GM10847 (cell line): ENCODE results near the gene LRRC74B.

ENCODE experiments used
- POLR2A ChIP-seq: IDR thresholded peaks from 2 replicates; pipeline ENCODE4 v1.6.1; 2011; ENCODE audit not compliant: insufficient read length; ENCODE audit errors: extremely low read depth

The LRRC74B gene

GRCh38 chr22:21025763-21026755, 19.7 kb upstream of the LRRC74B start:
- TF ChIP-seq POLR2A: no peak

- no peak for TF ChIP-seq POLR2A
These were observed 18.7 kb upstream of the LRRC74B start for GRCh38 chr22:21026783-21027692.

- TF ChIP-seq POLR2A: no peak
These were observed 17.2 kb upstream of the LRRC74B start for GRCh38 chr22:21028277-21029251.

GRCh38 chr22:21029486-21030025, 16.2 kb upstream of the LRRC74B start:
- no peak for TF ChIP-seq POLR2A

GRCh38 chr22:21030032-21030431, 15.7 kb upstream of the LRRC74B start:
- TF ChIP-seq POLR2A: no peak

GRCh38 chr22:21030621-21031544, 14.9 kb upstream of the LRRC74B start:
- TF ChIP-seq POLR2A: no peak

- no peak for TF ChIP-seq POLR2A
These were observed 14.2 kb upstream of the LRRC74B start for GRCh38 chr22:21031545-21032036.

- TF ChIP-seq POLR2A: no peak
These were observed 13.5 kb upstream of the LRRC74B start, which contains the start of gene SLC7A4 for GRCh38 chr22:21032037-21032867. Gene SLC7A4, minus strand, starts transcription at chr22:21032561. Its CDS starts 749 bp downstream, at chr22:21031812.

GRCh38 chr22:21032868-21033688, 12.7 kb upstream of the LRRC74B start:
- TF ChIP-seq POLR2A: no peak

GRCh38 chr22:21033895-21034294, 11.9 kb upstream of the LRRC74B start:
- TF ChIP-seq POLR2A: no peak

- TF ChIP-seq POLR2A: no peak
These were observed 10.8 kb upstream of the LRRC74B start for GRCh38 chr22:21034989-21035388.

- TF ChIP-seq POLR2A: no peak
These were observed 7.3 kb upstream of the LRRC74B start for GRCh38 chr22:21038405-21038804.
